ENCODE measurements around the gene DISP3.

DISP3 gene

DNA sequence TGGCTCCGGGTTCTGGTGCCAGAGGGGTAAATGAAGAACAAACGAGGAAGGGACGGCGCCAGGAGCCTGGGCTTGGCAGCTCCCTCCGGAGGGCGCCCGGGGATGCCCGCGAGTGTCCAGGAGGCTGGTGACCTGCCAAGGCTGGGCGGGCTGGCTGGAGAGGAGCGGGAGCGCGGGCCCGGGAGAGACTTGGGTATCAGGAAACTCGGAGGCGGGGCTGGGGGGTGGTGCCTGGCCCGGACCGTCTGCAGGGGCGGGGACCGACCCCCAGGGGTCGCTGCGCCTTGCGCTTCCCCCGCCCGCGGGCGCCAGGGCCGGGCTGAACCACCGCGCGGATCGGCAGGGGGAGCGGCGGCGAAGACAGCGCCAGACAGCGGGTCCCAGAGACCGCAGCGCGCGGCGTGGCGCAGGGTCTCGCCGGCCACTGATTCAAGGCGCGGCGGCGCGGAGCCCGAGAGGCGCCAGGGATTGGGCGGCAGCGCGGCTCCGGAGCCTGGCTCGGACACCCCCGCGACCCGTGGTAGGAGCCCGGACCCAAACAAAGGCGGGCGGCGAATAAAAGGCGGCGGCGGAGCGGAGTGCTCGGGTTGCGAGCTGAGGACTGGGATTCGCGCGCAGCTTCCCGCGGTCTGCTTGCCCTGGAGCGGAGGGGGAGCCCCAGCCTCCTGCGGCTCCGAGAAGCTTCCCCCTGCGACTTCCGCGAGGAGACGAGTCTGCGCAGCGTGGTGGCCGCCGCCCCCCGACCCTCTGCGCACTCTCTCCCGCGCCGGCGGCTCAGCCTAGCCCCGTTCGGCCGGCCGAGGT lies at the start of gene DISP3:
Gene DISP3 (plus strand): TSS at position 585 of the 804 bp plus-strand sequence. CDS start 21,838 bp downstream, outside the sequence.
- DNase-seq = peak; percentile 46

DNA sequence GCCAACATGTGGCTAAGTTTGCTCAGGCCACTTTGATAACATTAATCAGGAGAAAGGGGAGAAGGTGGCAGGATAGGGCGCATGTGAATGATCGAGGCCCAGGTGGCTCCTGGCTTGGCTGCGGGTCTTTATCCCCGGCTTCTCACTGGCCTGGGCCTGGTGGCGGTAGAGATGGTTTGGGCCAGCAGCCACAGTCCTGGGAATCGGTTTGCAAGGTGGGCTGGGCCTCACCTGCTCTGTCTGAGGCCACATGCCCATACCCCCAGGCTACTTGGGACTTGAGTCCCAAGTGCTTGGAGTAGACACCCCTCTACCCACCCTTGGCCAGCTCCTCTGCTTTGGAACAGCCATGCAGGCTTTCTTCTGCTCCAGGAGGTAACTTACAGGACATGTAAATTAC lies 49.7 kb upstream of the DISP3 start:
- no peak for DNase-seq

DNA sequence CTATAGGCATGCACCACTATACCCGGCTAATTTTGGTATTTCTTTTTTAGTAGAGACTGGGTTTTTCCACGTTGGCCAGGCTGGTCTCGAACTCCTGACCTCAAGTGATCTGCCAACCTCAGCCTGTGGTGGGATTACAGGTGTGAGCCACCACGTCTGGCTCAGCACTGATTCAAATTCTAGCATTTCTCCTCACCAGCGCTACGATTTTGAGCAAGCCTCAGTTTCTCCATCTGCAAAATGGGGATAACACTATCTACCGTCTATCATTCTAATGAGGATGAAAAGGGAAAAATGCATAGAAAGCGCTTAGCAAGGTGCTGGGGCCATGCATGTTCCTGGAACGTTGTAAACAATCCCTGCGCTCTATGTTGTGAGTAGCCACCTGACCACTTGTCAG lies 49.0 kb upstream of the DISP3 start:
- no peak for DNase-seq

- no peak for DNase-seq
Observed at GRCh38 chr1:11431941-11432507, 46.9 kb upstream of the DISP3 start.

DNA sequence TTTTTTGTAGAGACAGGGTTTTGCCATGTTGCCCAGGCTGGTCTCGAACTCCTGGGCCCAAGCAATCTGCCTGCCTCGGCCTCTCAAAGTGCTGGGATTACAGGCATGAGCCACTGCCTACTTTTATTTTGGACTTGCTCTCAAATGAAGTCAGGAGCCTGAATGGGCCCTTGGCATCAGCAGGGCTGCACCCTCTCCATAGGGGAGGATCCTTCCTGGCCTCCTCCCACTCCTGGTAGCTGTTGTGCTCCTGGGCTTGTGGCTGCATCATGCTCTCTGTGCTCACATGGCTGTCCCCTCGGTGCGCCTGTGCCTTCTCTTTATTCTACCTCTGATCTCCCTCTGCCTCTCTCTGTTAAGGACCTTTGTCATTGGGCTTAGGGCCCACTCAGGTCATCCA lies 46.4 kb upstream of the DISP3 start:
- no peak for DNase-seq

DNA sequence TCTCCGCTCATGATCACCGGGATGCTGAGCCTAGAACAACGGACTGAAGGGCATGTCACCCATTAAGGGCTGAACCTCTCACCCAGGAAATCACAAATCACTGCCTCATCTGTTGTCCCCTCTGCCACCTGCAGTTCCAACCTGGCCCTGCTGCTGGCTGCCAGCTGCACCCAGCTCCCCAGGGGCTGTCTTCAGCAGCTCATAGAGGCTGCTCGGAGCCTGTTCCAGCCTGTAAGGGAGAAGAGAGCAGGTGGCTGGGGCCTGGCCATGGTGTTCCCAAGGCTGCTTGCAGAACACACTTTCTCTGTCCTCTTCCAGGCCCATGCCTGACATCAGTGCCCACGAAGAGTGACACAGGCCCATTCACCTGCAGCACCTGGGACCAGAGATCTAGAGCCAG lies 44.5 kb upstream of the DISP3 start:
- no peak for DNase-seq

DNA sequence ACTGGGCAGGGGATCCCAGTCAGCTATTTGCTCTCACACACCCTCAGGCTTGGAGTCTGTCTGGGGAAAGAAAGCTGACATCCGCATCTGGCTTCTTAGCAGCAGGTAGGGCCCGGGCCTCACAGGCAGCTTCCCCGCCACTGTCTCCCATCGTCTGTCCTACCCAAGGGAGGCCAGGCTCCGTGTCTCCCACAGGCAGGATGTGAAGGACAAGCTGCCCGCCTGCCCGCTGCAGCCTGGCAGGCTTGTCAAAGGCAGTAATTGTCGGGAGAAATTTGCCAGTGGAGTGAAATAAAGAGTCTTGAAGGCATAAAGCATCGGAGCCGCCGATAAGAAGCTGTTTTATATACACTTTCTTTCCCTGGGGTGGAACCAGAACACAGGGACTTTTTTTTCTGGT lies 44.0 kb upstream of the DISP3 start:
- no peak for DNase-seq

GRCh38 chr1:11438996-11439395 lies 40.0 kb upstream of the DISP3 start:
- no peak for DNase-seq

- DNase-seq = no peak
Observed at GRCh38 chr1:11441211-11441952, 37.6 kb upstream of the DISP3 start.

DNA sequence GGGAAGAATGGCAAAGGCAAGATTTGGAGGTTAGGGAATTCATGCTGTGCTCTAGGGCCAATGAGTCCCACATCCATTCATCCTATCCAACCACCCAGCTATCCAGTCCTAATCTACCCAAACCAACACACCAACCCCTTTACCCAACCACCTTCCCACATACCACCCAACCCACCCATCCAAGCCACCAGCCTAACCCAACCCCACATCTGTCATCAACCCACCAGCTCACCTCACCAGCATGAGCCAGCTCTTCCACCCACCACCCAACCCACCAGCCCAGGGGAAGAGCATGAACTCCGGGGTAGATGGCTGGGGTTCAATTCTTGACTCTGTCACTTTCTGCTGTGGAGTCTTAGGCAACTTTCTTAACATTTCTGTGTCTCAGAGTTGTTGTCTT lies 35.9 kb upstream of the DISP3 start:
- no peak for DNase-seq

DNA sequence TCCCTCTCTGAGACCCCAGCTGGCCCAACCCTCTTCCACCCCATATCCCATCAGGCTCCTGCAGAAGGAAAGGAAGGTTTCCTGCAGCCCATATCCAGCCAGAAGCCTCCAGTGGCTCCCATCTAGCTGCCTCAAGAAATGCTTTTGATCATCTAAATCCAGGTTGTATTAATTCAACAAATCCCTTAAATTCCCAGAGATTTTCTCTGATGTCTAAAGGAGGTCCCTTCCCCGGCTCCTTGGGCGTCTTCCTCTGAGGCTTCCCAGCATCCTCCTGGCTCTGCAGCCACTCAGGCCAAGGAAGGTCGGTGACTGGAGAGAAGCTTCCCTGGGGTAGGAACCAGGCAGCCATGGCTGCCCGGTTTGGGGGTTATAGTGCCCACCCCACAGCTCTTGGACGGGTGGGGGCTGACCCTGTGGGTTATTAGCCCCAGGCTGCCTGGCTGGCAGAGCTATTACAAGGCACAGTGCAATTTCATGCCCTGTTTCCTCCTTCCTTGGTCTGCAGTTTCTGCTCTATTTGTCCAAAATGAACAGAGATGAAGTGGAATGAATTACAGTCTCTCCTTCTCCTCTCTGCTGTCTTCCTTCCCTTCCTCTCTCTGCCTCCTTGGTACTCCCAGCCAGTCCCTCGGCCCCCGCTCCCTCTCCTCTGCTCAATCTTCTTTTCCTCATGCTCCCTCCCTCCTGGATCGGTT lies 34.8 kb upstream of the DISP3 start:
- DNase-seq = no peak

DNA sequence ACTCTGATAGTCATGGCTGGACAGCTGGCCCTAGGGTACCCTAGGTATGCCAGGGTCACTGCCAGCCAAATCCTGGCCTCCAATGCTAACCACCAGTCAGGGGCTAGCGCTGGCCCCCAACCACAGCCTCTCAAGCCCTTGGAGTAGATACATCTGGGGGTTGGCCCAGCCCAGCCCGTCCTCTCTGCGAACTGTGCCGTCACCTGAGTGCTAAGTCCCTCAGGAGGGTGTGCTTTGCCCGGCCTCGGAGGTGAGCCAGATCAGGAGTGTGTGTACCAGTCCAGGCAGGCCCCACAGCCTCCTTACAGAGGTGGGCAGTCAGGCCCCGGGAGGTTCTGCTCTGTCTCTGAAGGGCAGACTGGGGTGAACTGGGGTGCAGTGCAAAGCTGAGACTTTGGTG lies 34.0 kb upstream of the DISP3 start:
- DNase-seq = no peak

DNA sequence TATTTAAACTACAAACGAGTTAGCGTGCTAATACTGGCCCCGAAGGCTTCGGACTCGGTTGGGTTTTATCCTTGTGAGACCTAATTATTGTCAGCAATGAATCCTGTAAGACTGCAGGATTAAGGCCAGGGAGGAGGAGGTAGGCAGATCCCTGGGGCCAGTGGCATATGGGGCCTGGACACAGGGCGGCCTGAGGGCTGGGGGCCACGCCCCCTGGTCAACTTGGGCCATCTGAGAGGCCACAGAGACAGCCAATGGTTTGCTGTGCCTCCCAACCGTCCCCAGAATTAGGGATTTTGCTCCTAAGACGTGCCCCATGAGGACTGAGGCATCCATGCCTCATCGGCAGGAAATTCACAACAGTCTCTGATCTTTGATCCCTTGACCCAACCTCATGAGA lies 31.1 kb upstream of the DISP3 start:
- DNase-seq = no peak

- DNase-seq = no peak
Observed at GRCh38 chr1:11448373-11449099, 30.4 kb upstream of the DISP3 start.

- DNase-seq = no peak
Observed at GRCh38 chr1:11449100-11449403, 29.9 kb upstream of the DISP3 start.

GRCh38 chr1:11450310-11450709 lies 28.6 kb upstream of the DISP3 start:
- DNase-seq = no peak

GRCh38 chr1:11453742-11454491 lies 25.0 kb upstream of the DISP3 start:
- DNase-seq = no peak

- no peak for DNase-seq
Observed at GRCh38 chr1:11455967-11456570, 22.9 kb upstream of the DISP3 start.

GRCh38 chr1:11456965-11457364 lies 22.0 kb upstream of the DISP3 start:
- no peak for DNase-seq

GRCh38 chr1:11458811-11459275 lies 20.1 kb upstream of the DISP3 start:
- DNase-seq = no peak

DNA sequence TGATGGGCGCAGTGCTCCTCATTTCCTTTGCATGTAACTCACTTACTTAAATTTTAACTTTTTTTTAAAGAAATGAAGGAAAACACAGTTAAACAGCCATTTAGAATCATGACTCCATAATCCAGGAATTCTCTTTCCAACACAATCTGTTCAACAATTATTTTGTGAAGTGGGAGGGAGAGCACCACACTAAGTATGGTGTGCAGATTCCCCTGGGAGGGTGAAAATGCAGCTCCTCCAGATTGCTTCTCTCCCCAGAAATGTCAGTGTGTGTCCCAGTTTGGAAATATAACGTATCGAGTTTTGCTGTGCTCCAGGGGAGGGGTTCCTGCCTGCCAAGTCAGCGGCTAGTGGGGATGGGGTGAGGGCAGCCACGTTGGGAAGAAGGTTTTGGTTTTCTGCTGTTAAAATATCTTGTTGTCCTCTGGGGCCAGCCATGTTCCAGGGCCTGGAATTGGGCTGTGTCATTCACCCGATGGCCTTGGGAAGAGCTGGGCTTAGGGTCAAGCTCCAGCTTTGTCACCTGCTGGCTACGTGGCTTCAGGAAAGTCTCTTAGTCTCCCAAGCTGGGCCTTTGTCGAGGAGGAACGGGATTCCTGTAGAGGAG lies 17.3 kb upstream of the DISP3 start:
- no peak for DNase-seq

Measured in activated effector memory CD4-positive, alpha-beta T cell treated with Interleukin-2 at 50 U/mL for 16 hours (primary cell).